Measurements from ENCODE around the gene TRIM24.

DNA sequence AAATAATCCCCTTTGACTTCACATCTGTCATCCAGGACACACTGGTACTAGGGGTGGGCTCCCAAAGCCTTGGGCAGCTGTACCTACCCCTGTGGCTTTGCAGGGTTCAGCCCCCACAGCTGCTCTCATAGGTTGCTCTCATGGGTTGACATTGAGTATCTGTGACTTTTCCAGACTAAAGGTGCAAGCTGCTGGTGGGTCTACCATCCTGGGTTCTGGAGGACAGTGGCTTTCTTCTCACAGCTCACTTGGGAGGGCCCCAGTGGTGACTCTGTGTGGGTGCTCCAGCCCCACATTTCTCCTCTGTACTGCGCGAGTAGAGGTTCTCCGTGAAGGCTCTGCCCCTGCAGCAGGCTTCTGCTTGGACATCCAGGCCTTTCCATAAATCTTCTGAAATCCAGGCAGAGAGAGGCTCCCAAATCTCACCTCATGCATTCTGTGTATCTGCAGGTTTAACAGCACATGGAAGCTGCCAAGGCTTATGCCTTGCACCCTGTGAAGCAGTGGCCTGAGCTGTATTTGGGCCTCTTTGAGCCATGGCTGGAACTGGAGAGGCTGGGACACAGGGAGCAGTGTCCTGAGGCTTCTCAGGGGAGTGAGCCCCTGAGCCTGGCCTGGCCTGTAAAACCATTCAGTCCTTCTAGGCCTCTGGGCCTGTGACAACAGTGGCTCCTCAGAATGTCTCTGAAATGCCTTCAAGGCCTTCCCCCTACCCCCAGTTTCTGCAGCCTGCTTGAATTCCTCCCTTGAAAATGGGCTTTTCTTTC is 52.2 kb downstream of the TRIM24 start:
- no peak for TF ChIP-seq SP1 (IDR thresholded peaks at IDR 0.05)
- TF ChIP-seq, protein P1, sequence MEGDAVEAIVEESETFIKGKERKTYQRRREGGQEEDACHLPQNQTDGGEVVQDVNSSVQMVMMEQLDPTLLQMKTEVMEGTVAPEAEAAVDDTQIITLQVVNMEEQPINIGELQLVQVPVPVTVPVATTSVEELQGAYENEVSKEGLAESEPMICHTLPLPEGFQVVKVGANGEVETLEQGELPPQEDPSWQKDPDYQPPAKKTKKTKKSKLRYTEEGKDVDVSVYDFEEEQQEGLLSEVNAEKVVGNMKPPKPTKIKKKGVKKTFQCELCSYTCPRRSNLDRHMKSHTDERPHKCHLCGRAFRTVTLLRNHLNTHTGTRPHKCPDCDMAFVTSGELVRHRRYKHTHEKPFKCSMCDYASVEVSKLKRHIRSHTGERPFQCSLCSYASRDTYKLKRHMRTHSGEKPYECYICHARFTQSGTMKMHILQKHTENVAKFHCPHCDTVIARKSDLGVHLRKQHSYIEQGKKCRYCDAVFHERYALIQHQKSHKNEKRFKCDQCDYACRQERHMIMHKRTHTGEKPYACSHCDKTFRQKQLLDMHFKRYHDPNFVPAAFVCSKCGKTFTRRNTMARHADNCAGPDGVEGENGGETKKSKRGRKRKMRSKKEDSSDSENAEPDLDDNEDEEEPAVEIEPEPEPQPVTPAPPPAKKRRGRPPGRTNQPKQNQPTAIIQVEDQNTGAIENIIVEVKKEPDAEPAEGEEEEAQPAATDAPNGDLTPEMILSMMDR (IDR thresholded peaks at IDR 0.05; ENCODE audit: low read depth, low read length, missing input control) = no peak
- no peak for TF ChIP-seq RAD21 (IDR thresholded peaks at IDR 0.05)
- TF ChIP-seq, protein P2, sequence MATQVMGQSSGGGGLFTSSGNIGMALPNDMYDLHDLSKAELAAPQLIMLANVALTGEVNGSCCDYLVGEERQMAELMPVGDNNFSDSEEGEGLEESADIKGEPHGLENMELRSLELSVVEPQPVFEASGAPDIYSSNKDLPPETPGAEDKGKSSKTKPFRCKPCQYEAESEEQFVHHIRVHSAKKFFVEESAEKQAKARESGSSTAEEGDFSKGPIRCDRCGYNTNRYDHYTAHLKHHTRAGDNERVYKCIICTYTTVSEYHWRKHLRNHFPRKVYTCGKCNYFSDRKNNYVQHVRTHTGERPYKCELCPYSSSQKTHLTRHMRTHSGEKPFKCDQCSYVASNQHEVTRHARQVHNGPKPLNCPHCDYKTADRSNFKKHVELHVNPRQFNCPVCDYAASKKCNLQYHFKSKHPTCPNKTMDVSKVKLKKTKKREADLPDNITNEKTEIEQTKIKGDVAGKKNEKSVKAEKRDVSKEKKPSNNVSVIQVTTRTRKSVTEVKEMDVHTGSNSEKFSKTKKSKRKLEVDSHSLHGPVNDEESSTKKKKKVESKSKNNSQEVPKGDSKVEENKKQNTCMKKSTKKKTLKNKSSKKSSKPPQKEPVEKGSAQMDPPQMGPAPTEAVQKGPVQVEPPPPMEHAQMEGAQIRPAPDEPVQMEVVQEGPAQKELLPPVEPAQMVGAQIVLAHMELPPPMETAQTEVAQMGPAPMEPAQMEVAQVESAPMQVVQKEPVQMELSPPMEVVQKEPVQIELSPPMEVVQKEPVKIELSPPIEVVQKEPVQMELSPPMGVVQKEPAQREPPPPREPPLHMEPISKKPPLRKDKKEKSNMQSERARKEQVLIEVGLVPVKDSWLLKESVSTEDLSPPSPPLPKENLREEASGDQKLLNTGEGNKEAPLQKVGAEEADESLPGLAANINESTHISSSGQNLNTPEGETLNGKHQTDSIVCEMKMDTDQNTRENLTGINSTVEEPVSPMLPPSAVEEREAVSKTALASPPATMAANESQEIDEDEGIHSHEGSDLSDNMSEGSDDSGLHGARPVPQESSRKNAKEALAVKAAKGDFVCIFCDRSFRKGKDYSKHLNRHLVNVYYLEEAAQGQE (IDR thresholded peaks at IDR 0.05) = no peak
- TF ChIP-seq, protein P3, sequence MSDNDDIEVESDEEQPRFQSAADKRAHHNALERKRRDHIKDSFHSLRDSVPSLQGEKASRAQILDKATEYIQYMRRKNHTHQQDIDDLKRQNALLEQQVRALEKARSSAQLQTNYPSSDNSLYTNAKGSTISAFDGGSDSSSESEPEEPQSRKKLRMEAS (IDR thresholded peaks at IDR 0.05) = no peak
- no peak for TF ChIP-seq YY1 (IDR thresholded peaks at IDR 0.05)
- TF ChIP-seq FOXA1 (IDR thresholded peaks at IDR 0.05) = no peak
- no peak for TF ChIP-seq JUND (IDR thresholded peaks at IDR 0.05)
- TF ChIP-seq GABPA (IDR thresholded peaks at IDR 0.05 in 1 of 2, conservative IDR thresholded peaks at IDR 0.05 in 1 of 2) = no peak

Data from liver (tissue), 3 donors.